Measurements from ENCODE around the gene KIRREL3. TPM values are rescaled to one million over a fixed set of nuclear protein-coding genes. Genes with fewer than 3 reads are reported as not detected.

Gene KIRREL3
- polyA plus RNA-seq, 1 experiment = 2.3 TPM

DNA sequence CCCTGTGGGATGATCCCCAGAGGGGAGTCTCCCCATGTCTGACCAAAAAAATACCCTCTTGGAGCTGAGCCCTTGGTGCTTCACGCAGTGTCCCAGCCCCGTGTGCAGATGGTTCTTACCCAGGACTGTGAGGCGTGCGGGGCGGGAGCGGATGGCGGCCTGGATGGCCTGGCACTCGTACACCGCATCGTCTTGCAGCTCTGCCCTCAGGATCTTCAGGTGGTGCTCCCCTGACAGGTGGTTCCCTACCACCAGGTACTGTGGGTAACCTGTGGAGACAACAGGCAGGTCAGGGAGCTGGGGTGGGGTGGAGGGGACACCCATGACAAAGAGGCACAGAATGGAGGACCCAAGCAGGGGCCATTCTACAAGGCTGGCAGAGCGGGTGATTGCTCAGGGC is 479.4 kb downstream of the KIRREL3 start:
- TF ChIP-seq, protein P1, sequence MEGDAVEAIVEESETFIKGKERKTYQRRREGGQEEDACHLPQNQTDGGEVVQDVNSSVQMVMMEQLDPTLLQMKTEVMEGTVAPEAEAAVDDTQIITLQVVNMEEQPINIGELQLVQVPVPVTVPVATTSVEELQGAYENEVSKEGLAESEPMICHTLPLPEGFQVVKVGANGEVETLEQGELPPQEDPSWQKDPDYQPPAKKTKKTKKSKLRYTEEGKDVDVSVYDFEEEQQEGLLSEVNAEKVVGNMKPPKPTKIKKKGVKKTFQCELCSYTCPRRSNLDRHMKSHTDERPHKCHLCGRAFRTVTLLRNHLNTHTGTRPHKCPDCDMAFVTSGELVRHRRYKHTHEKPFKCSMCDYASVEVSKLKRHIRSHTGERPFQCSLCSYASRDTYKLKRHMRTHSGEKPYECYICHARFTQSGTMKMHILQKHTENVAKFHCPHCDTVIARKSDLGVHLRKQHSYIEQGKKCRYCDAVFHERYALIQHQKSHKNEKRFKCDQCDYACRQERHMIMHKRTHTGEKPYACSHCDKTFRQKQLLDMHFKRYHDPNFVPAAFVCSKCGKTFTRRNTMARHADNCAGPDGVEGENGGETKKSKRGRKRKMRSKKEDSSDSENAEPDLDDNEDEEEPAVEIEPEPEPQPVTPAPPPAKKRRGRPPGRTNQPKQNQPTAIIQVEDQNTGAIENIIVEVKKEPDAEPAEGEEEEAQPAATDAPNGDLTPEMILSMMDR (IDR thresholded peaks at IDR 0.05; ENCODE audit: low read depth, low read length) = no peak
- no peak for DNase-seq (ENCODE audit: low read depth, low spot score)
- POLR2A ChIA-PET = no interaction called here
- Histone ChIP-seq H3K9me3 (ENCODE audit: control insufficient read depth, insufficient read depth, low read length) (no peaks in the 10 kb centered on the region), H3K27me3 (ENCODE audit: control insufficient read depth, insufficient read depth, low read length) (no peaks in the 10 kb centered on the region), H3K27ac (ENCODE audit: low read depth, low read length) (no peak overlapping the region), H3K4me3 (ENCODE audit: low read depth, low read length) (no peak overlapping the region)
- CTCF ChIA-PET = interaction anchor here (0.9 to 1.0 kb wide), 2 partner anchors 35 to 40 kb away, joined by 3 read pairs; no protein-coding TSS in a partner anchor

DNA sequence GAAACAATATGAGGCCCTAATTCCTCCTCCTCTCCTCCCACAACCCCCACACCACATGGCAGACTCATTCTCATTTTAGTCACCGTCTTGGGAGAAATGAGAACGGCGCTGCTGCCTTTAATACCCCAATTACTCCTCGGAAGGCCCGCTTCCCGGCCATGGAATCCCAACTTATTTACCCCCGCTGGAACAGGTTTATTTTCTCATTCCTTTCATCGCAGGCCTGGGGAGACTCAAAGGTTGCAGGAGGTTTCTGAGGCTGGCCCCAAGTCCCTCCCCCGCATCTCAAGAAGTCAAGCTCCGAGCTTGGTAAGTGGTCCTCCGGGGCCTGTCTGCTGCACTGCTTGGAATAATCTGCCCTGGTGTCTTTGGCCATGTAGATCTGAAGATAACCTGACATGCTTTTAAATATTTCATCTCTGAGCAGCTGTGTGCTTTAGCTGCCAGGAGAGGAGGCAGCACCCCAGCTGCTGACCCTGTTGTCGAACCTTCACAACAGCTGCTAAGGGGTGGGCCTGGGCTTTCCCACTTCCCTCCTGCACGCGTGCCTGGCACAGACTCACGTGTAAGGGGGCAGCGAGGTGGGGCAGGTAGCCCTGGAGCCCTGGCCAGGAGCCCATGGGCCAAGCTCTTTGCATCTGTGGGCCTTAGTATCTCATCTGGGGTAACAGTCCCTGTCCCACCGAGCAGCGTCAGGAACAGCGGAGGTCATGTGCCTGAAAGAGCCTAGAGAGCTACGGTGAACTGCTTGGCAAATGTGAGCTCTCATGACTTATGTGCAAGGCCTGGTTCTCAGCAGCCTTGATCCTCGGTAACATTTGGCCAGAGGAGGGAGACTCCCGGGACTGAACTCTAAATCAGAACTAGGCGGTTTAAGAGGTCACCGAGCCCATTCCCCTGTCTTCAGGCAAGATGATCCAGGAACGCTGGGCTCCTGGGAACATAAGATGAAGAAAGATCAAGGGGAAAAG is 480.5 kb downstream of the KIRREL3 start:
- H3K27ac ChIP-seq (ENCODE audit: low read depth, low read length) = no peak overlapping the region
- H3K4me3 ChIP-seq (ENCODE audit: low read depth, low read length) = no peak overlapping the region
- TF ChIP-seq, protein P1 (IDR thresholded peaks at IDR 0.05; ENCODE audit: low read depth, low read length) = no peak
- no peaks in the 10 kb centered on the region for H3K27me3 ChIP-seq (ENCODE audit: control insufficient read depth, insufficient read depth, low read length)
- POLR2A ChIA-PET = no interaction called here
- no peak for DNase-seq (ENCODE audit: low read depth, low spot score)
- CTCF ChIA-PET = interaction anchor here (0.5 to 1.6 kb wide), 2 partner anchors 39 to 43 kb away, joined by 3 to 5 read pairs; no protein-coding TSS in a partner anchor
- no peaks in the 10 kb centered on the region for H3K9me3 ChIP-seq (ENCODE audit: control insufficient read depth, insufficient read depth, low read length)

DNA sequence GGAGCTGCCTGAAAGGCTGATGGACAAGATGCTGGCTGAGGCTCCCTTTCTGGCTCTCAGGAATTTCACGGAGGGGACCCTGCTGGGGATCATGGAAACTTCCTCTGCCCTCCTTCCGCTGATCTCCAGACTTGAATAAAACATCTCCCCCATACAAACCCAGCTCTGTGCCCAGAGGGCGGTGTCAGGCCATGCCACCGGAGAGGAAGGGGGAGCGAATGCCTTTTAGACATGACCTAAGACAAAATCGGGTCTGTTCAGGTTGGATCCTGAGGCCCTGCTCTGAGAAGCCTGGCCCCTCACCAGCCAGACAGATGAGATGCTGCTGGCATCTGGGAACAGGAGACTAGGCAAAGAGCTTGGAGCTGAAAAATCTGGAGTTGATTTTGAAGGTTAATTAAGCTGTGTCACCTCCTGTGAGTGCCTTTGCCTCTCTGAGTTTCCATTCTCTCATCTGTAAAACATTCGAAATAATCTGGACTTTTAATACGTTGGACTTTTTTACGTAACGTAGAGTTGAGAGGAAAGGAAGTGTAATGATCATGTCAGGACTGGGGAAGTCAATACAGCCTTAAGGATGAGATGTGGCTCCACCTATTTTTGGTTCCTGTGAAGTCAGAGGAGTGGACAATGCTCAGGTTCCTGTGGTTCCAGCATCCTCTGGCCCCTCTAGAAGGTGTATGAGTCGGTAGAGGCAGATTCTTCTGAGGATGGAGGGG is 481.4 kb downstream of the KIRREL3 start:
- no peak for DNase-seq (ENCODE audit: low read depth, low spot score)
- POLR2A ChIA-PET = no interaction called here
- Histone ChIP-seq H3K9me3 (ENCODE audit: control insufficient read depth, insufficient read depth, low read length) (no peaks in the 10 kb centered on the region), H3K4me3 (ENCODE audit: low read depth, low read length) (no peak overlapping the region), H3K27me3 (ENCODE audit: control insufficient read depth, insufficient read depth, low read length) (no peaks in the 10 kb centered on the region), H3K27ac (ENCODE audit: low read depth, low read length) (no peak overlapping the region)
- TF ChIP-seq, protein P1 (IDR thresholded peaks at IDR 0.05; ENCODE audit: low read depth, low read length) = no peak
- CTCF ChIA-PET = interaction anchor here (1.0 to 1.6 kb wide), 2 partner anchors 38 to 78 kb away, joined by 3 to 5 read pairs; no protein-coding TSS in a partner anchor

DNA sequence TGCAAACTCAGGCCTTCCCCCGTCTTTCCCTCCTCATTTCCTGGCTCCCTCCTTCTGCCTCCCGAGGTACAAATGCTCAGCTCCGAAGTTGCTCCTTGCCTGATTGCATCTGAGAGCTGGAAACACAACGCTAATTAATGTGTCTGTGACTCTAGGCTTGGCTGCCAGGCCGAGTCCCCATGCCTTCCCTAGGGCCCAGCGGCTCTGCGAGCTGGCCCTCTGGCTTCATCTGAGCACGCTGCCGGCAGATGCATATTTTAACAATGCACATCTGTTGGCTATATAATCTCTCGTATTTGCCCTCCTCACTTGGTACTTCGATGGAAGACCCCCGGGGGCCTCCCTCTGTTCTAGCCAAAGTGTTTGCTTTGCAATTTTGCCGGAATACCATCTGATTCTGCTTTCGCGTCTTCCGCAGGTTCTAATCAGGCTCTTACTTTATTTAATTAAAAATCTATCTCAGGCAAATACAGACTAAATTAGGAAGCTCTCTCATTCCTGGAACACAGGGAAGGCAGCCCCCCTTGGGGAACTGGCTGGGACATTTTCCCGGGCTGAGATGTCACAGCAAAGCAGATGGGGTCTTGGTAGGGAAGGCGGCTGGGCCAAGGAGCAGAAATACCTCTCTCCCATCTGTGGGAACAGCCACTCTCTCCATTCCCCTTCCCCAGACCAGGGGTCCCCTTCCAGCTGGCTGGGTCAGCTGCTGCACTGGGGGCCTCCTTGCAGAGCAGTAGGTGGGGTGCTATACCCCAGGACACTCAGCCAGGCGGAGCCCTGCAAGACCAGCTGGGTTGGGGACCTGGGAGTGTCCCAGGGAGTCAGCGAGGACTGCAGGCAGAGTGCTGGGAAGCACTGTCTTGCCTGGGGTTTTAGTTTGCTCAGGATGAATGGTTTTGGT is 482.2 kb downstream of the KIRREL3 start:
- TF ChIP-seq, protein P1 (IDR thresholded peaks at IDR 0.05; ENCODE audit: low read depth, low read length) = no peak
- no peak overlapping the region for H3K27ac ChIP-seq (ENCODE audit: low read depth, low read length)
- no peaks in the 10 kb centered on the region for H3K9me3 ChIP-seq (ENCODE audit: control insufficient read depth, insufficient read depth, low read length)
- POLR2A ChIA-PET = no interaction called here
- CTCF ChIA-PET = interaction anchor here (1.0 to 1.6 kb wide), 2 partner anchors 38 to 78 kb away, joined by 3 to 5 read pairs; no protein-coding TSS in a partner anchor
- DNase-seq (ENCODE audit: low read depth, low spot score) = no peak
- H3K4me3 ChIP-seq (ENCODE audit: low read depth, low read length) = no peak overlapping the region
- no peaks in the 10 kb centered on the region for H3K27me3 ChIP-seq (ENCODE audit: control insufficient read depth, insufficient read depth, low read length)
